K562 (cell line): Measurements from ENCODE around the gene YIPF1. TPM values are rescaled to one million over a fixed set of nuclear protein-coding genes. Genes with fewer than 3 reads are reported as not detected.

Experiments
- ATAC-seq: fragments of 200-7000 bp; cut with Tn5 transposase; 3 replicates; pipeline ENCODE4 v1.9.1; 2020; ENCODE audit warnings: moderate library complexity
- BruUV-seq: library from RNA; stranded (reverse); fragments of 400-500 nt; replicated peaks from 2 replicates; lab custom pipeline; 2021; lab: Mats Ljungman, UMichigan
- CTCF ChIA-PET: fragments of 300-600 bp; formaldehyde crosslinking; extraction: SDS; loops from one replicate; lab custom pipeline; 2021; ENCODE audit warnings: low intra/inter-chr PET ratio; lab: Yijun Ruan, JAX
- POLR2A ChIA-PET: fragments of 300-600, 350-650 bp; sonication (Branson Sonifier 250); formaldehyde crosslinking; extraction: SDS; loops from one replicate; lab custom pipeline; 2021; ENCODE audit warnings: antibody characterized with exemption, inconsistent platforms; lab: Yijun Ruan, JAX
- DNase-seq, 4 experiments: peaks; one replicate each; pipeline versions ENCODE4 v3.0.0 to v3.0.0-alpha.2; 2011 to 2018; ENCODE audit warnings: low spot score in 3 of 4, mixed read lengths in 3 of 4; ENCODE audit errors: extremely low read depth in 1 of 4
- FAIRE-seq: peaks from 2 replicates; lab custom pipeline; 2011; peaks lifted over from hg19 to GRCh38; lab: Jason Lieb, UNC
- H2AFZ ChIP-seq: 2 replicates; pipeline ENCODE4 v1.6.0; 2011; ENCODE audit warnings: low read depth, low read length, control low read depth, inconsistent platforms
- H3K27ac ChIP-seq: fragments of 200-600 bp; 3 replicates; pipeline ENCODE4 v1.8.0; 2011; ENCODE audit warnings: low read depth, mild to moderate bottlenecking, control low read depth, inconsistent platforms, low read length, moderate library complexity, mixed read lengths; ENCODE audit errors: extremely low read depth
- H3K27me3 ChIP-seq, 2 experiments: fragments of 300-600 bp in 1 of 2; 2 replicates in 1 of 2; 3 replicates in 1 of 2; pipeline versions ENCODE4 v1.6.0 to v1.8.0; 2011; ENCODE audit warnings: inconsistent platforms in 2 of 2, low read length in 2 of 2, mild to moderate bottlenecking in 1 of 2, mixed read lengths in 1 of 2, moderate library complexity in 1 of 2; ENCODE audit not compliant: control insufficient read depth in 2 of 2, insufficient read depth in 2 of 2
- H3K36me3 ChIP-seq: fragments of 300-600 bp; 3 replicates; pipeline ENCODE4 v1.8.0; 2011; ENCODE audit warnings: mild to moderate bottlenecking, low read length, inconsistent platforms; ENCODE audit not compliant: control insufficient read depth, insufficient read depth
- H3K4me1 ChIP-seq, 2 experiments: fragments of 200-600 bp in 1 of 2; replicated peaks in 1 of 2; 2 replicates in 1 of 2; 3 replicates in 1 of 2; pipeline versions ENCODE4 v1.5.1 to v1.8.0; 2011; ENCODE audit warnings: inconsistent platforms in 2 of 2, low read length in 2 of 2, mild to moderate bottlenecking in 1 of 2, mixed read lengths in 1 of 2, moderate library complexity in 1 of 2; ENCODE audit not compliant: control insufficient read depth in 2 of 2, insufficient read depth in 2 of 2
- H3K4me2 ChIP-seq: 2 replicates; pipeline ENCODE4 v1.6.1; 2011; ENCODE audit warnings: low read length, control low read depth, inconsistent platforms, mixed read lengths; ENCODE audit not compliant: insufficient read depth
- H3K4me3 ChIP-seq: fragments of 200-600 bp; sonication (generic), shearing (Covaris generic); 2 replicates; pipeline ENCODE4 v1.5.1; 2016; ENCODE audit warnings: control low read depth, inconsistent platforms
- H3K79me2 ChIP-seq: fragments of 200-600 bp; 3 replicates; pipeline ENCODE4 v1.8.0; 2011; ENCODE audit warnings: low read length, inconsistent platforms; ENCODE audit not compliant: control insufficient read depth, insufficient read depth
- H3K9ac ChIP-seq, 2 experiments: 2 replicates each; pipeline versions ENCODE4 v1.6.0 to v1.6.1; 2011; ENCODE audit warnings: low read depth in 2 of 2, low read length in 2 of 2, control low read depth in 1 of 2, inconsistent platforms in 1 of 2, mild to moderate bottlenecking in 1 of 2, mixed read lengths in 1 of 2; ENCODE audit not compliant: insufficient read depth in 1 of 2
- H3K9me1 ChIP-seq: one replicate; pipeline ENCODE4 v1.6.0; 2011; ENCODE audit warnings: inconsistent platforms, mild to moderate bottlenecking, low read length, moderate library complexity; ENCODE audit not compliant: control insufficient read depth, insufficient read depth
- H3K9me3 ChIP-seq: replicated peaks from 2 replicates; pipeline ENCODE4 v1.5.1; 2011; ENCODE audit warnings: low read depth, low read length, inconsistent platforms; ENCODE audit not compliant: control insufficient read depth, insufficient read depth
- H4K20me1 ChIP-seq: replicated peaks from 2 replicates; pipeline ENCODE4 v1.6.1; 2011; ENCODE audit warnings: low read length, inconsistent platforms, mixed read lengths; ENCODE audit not compliant: control insufficient read depth, insufficient read depth
- CTCF ChIP-seq, 3 experiments: IDR thresholded peaks in 2 of 3; conservative IDR thresholded peaks in 1 of 3; 2 replicates each; pipeline ENCODE4 v1.5.1; 2011 to 2012; ENCODE audit warnings: low read length in 3 of 3, mild to moderate bottlenecking in 3 of 3, control low read depth in 2 of 3, improper control_type of control experiment in 1 of 3, inconsistent platforms in 1 of 3, low read depth in 1 of 3, mixed read lengths in 1 of 3, moderate library complexity in 1 of 3; ENCODE audit not compliant: insufficient read depth in 2 of 3
- DPF2 ChIP-seq: fragments of 450-650 bp; IDR thresholded peaks from 2 replicates; pipeline ENCODE4 v1.6.1; 2016
- KLF13 ChIP-seq: fragments of 450-650 bp; IDR thresholded peaks from 2 replicates; pipeline ENCODE4 v1.6.1; 2016; ENCODE audit warnings: missing genetic modification characterization, low read depth, mild to moderate bottlenecking, missing compliant biosample characterization, moderate library complexity, borderline replicate concordance
- MBD1 ChIP-seq: fragments of 250-450 bp; sonication (Bioruptor Pico); IDR thresholded peaks from 2 replicates; pipeline ENCODE4 v1.8.0; 2022; ENCODE audit warnings: inconsistent platforms
- POLR2H ChIP-seq: IDR thresholded peaks from 2 replicates; pipeline ENCODE4 v1.6.1; 2016; ENCODE audit warnings: missing genetic modification characterization, low read depth, mild to moderate bottlenecking, control low read depth, missing compliant biosample characterization, moderate library complexity
- SAFB2 ChIP-seq: fragments of 200-400 bp; formaldehyde crosslinking; IDR thresholded peaks from 2 replicates; pipeline ENCODE4 v1.6.1; 2018; ENCODE audit warnings: borderline replicate concordance, low read length, low read depth, moderate library complexity; ENCODE audit not compliant: severe bottlenecking
- TFAP4 ChIP-seq: sonication (generic); formaldehyde crosslinking; IDR thresholded peaks from 2 replicates; pipeline ENCODE4 v1.8.0; 2022; ENCODE audit warnings: missing genetic modification reagents, mild to moderate bottlenecking, moderate library complexity, borderline replicate concordance
- ZNF644 ChIP-seq: fragments of 200-800 bp; sonication (Bioruptor generic); IDR thresholded peaks from 2 replicates; pipeline ENCODE4 v1.6.1; 2016; ENCODE audit warnings: low read depth, missing genetic modification characterization, missing compliant biosample characterization
- ZNF707 ChIP-seq: fragments of 250-450 bp; sonication (Bioruptor Pico); conservative IDR thresholded peaks from 2 replicates; pipeline ENCODE4 v1.8.0; 2022; ENCODE audit warnings: inconsistent platforms, mild to moderate bottlenecking, moderate library complexity
- WGBS: fragments of 100-300 bp; shearing (Covaris generic); methylation state at CpG from one replicate; pipeline ENCODE4 v1.1.6; 2016; ENCODE audit warnings: low coverage, mixed read lengths; ENCODE audit not compliant: insufficient coverage; ENCODE audit errors: missing lambda C conversion rate; 5-methylcytosine and 5-hydroxymethylcytosine counted together
- in situ Hi-C: fragments of 300-500 bp; cut with MboI; formaldehyde crosslinking; loops from 4 replicates; pipeline ENCODE4 v1.15.0; 2018; ENCODE audit warnings: inconsistent platforms, mixed read lengths
- intact Hi-C: fragments of 100-400 bp; cut with micrococcal nuclease; formaldehyde crosslinking; loops from 2 replicates; pipeline ENCODE4 v1.14.2; 2022
- polyA plus RNA-seq, 8 experiments: library from polyadenylated mRNA; depleted of rRNA in 4 of 8; stranded (reverse) in 5 of 8; unstranded in 3 of 8; fragments of >200 nt; fragmentation: Nextera tagmentation in 2 of 8; fragmentation: Illumina TruSeq in 1 of 8; extraction: Ambion mirVana in 2 of 8; extraction: Trizol in 1 of 8; gene quantifications; 2 replicates each; pipeline versions ENCODE4 v1.2.1 to v1.2.3, GENCODE V29; 2011 to 2014; ENCODE audit warnings: inconsistent platforms in 1 of 8, missing spikeins in 1 of 8
- total RNA-seq, 7 experiments: library from RNA; depleted of rRNA in 6 of 7; stranded (reverse); fragments of >200 nt in 6 of 7; fragmentation: Illumina TruSeq in 2 of 7; extraction: Trizol in 2 of 7; gene quantifications; 2 replicates each; pipeline versions ENCODE4 v1.2.1 to v1.2.3, GENCODE V29; 2011 to 2021; ENCODE audit warnings: low replicate concordance in 1 of 7

The YIPF1 gene
- total and polyA plus RNA-seq, 9 of the 15 experiments (the other 6 are each of a cell fraction or from before 2014, with no cell fraction given), result 11.5 to 37.5 (median 19.2) TPM

GRCh38 chr1:53825306-53825705 is 64.3 kb downstream of the YIPF1 start:
- CTCF ChIA-PET, result no interaction called here
- FAIRE-seq, result no peak
- POLR2A ChIA-PET, result interaction anchor here (3.0 kb wide), 1 partner anchor 10 kb away, joined by 11 read pairs; no protein-coding TSS in a partner anchor

More at GRCh38 chr1:53825306-53825705, 64.3 kb downstream of the YIPF1 start:
- Histone ChIP-seq H3K27me3 (no peaks in the 10 kb centered on the region), H3K9ac (no peak overlapping the region; a peak in 1 of 4 replicates), H3K4me1 (no peaks in the 10 kb centered on the region), H3K9me1 (no peaks in the 10 kb centered on the region), H4K20me1 (0 out of 2 replicates have a peak, but pooled peaks cover 3% of the 10 kb centered on the region), H3K9me3 (no peaks in the 10 kb centered on the region), H2AFZ (no peak overlapping the region), H3K4me3 (no peak overlapping the region), H3K79me2 (peaks cover 13% of the 10 kb centered on the region; the same call in 2 of the 3 replicates), H3K27ac (no peak overlapping the region), H3K36me3 (peaks cover 90% of the 10 kb centered on the region), H3K4me2 (no peak overlapping the region)
- intact Hi-C loops, result no loop called here
- in situ Hi-C loops, result no loop called here
- over 99% methylated on average over 6 of the region's 6 CpGs for WGBS
- DNase-seq (no peak), ATAC-seq (no peak)
- TF ChIP-seq ZNF644 (no peak), MBD1 (CRISPR knock-in tag) (no peak), ZNF707 (no peak), TFAP4 (no peak), POLR2H (no peak), CTCF (IDR thresholded peaks at IDR 0.05 in 2 of 3, conservative IDR thresholded peaks at IDR 0.05 in 1 of 3; ENCODE audit: insufficient read depth in 2 of 3, low read depth in 1 of 3, low read length in 3 of 3) (no peak), SAFB2 (no peak), KLF13 (tag) (no peak), DPF2 (no peak)
- no TSS peak for BruUV-seq
